ENCODE results near the gene YTHDF2.

Gene YTHDF2

GRCh38 chr1:28803662-28804061 is 66.9 kb downstream of the YTHDF2 start:
- no peak for DNase-seq

- no peak for DNase-seq
These were observed 67.3 kb downstream of the YTHDF2 start for GRCh38 chr1:28804071-28804470.

GRCh38 chr1:28807046-28807445 is 70.3 kb downstream of the YTHDF2 start:
- no peak for DNase-seq

- DNase-seq: no peak
These were observed 71.2 kb downstream of the YTHDF2 start for GRCh38 chr1:28807986-28808385.

- no peak for DNase-seq
These were observed 74.6 kb downstream of the YTHDF2 start for GRCh38 chr1:28811369-28811765.

- DNase-seq: no peak
These were observed 75.3 kb downstream of the YTHDF2 start, which contains the start of gene OPRD1 for GRCh38 chr1:28811766-28812668. Gene OPRD1 (plus strand): TSS chr1:28812170. CDS start chr1:28812384, 214 bp downstream.

- no peak for DNase-seq
These were observed 76.1 kb downstream of the YTHDF2 start for GRCh38 chr1:28812669-28813468.

GRCh38 chr1:28813931-28814465 is 77.3 kb downstream of the YTHDF2 start:
- DNase-seq: no peak

- no peak for DNase-seq
These were observed 78.9 kb downstream of the YTHDF2 start for GRCh38 chr1:28815533-28816185.

- no peak for DNase-seq
These were observed 80.4 kb downstream of the YTHDF2 start for GRCh38 chr1:28817133-28817532.

GRCh38 chr1:28819020-28819419 is 82.3 kb downstream of the YTHDF2 start:
- DNase-seq: no peak
